HepG2 (cell line): Measurements from ENCODE around the gene C19orf18. TPM values are rescaled to one million over a fixed set of nuclear protein-coding genes. Genes with fewer than 3 reads are reported as not detected.

Source experiments
- AHR ChIP-seq: IDR thresholded peaks from 2 replicates; pipeline ENCODE4 v1.6.1; 2018; ENCODE audit warnings: missing genetic modification reagents, missing compliant biosample characterization
- BCL3 ChIP-seq: sonication (generic); formaldehyde crosslinking; IDR thresholded peaks from 2 replicates; pipeline ENCODE4 v1.5.1; 2020; ENCODE audit warnings: mild to moderate bottlenecking, missing genetic modification reagents, moderate library complexity
- DBP ChIP-seq: sonication (generic); formaldehyde crosslinking; IDR thresholded peaks from 2 replicates; pipeline ENCODE4 v1.4.0; 2020; ENCODE audit warnings: missing genetic modification reagents; ENCODE audit errors: not compliant biosample characterization
- FOXO1 ChIP-seq: sonication (generic); formaldehyde crosslinking; IDR thresholded peaks from 2 replicates; pipeline ENCODE4 v1.4.0; 2020; ENCODE audit warnings: missing genetic modification reagents
- GRHL1 ChIP-seq: sonication (generic); formaldehyde crosslinking; conservative IDR thresholded peaks from 2 replicates; pipeline ENCODE4 v1.8.0; 2022; ENCODE audit warnings: missing genetic modification reagents
- MLLT10 ChIP-seq: sonication (generic); formaldehyde crosslinking; IDR thresholded peaks from 2 replicates; pipeline ENCODE4 v1.4.0; 2020; ENCODE audit warnings: missing genetic modification reagents
- NONO ChIP-seq, 2 experiments: fragments of 450-650 bp in 1 of 2; sonication (generic) in 1 of 2; formaldehyde crosslinking in 1 of 2; IDR thresholded peaks in 1 of 2; conservative IDR thresholded peaks in 1 of 2; 2 replicates each; pipeline versions ENCODE4 v1.6.1 to v1.8.0; 2017 to 2022; ENCODE audit warnings: mild to moderate bottlenecking in 1 of 2, missing genetic modification reagents in 1 of 2, moderate library complexity in 1 of 2
- NRL ChIP-seq: sonication (generic); formaldehyde crosslinking; IDR thresholded peaks from 2 replicates; pipeline ENCODE4 v1.5.0; 2020; ENCODE audit warnings: missing genetic modification reagents, mild to moderate bottlenecking, moderate library complexity, borderline replicate concordance
- PHB2 ChIP-seq: fragments of 450-650 bp; IDR thresholded peaks from 2 replicates; pipeline ENCODE4 v1.6.1; 2018; ENCODE audit not compliant: partially characterized antibody
- POGK ChIP-seq: sonication (generic); formaldehyde crosslinking; conservative IDR thresholded peaks from 2 replicates; pipeline ENCODE4 v1.8.0; 2022; ENCODE audit warnings: mild to moderate bottlenecking, moderate library complexity, missing genetic modification reagents
- SNAPC5 ChIP-seq: sonication (generic); formaldehyde crosslinking; IDR thresholded peaks from 2 replicates; pipeline ENCODE4 v1.8.1; 2023; ENCODE audit warnings: mild to moderate bottlenecking, missing genetic modification reagents, borderline replicate concordance
- SOX13 ChIP-seq, 3 experiments: fragments of 450-650 bp in 1 of 3; sonication (generic) in 1 of 3; formaldehyde crosslinking in 1 of 3; IDR thresholded peaks in 2 of 3; conservative IDR thresholded peaks in 1 of 3; 2 replicates each; pipeline versions ENCODE4 v1.5.0 to v1.6.1; 2016 to 2020; ENCODE audit warnings: antibody characterized with exemption in 1 of 3, mild to moderate bottlenecking in 1 of 3, missing compliant biosample characterization in 1 of 3, missing genetic modification reagents in 1 of 3, moderate library complexity in 1 of 3
- ZBTB42 ChIP-seq: sonication (generic); formaldehyde crosslinking; IDR thresholded peaks from 2 replicates; pipeline ENCODE4 v1.5.0; 2020; ENCODE audit warnings: mild to moderate bottlenecking, missing genetic modification reagents
- ZC3H13 ChIP-seq: sonication (generic); formaldehyde crosslinking; IDR thresholded peaks from 2 replicates; pipeline ENCODE4 v1.8.1; 2023; ENCODE audit warnings: mild to moderate bottlenecking, missing genetic modification reagents, moderate library complexity
- ZNF264 ChIP-seq: sonication (generic); formaldehyde crosslinking; IDR thresholded peaks from 2 replicates; pipeline ENCODE4 v1.4.0; 2020; ENCODE audit warnings: missing genetic modification reagents
- ZNF619 ChIP-seq: sonication (generic); formaldehyde crosslinking; IDR thresholded peaks from 2 replicates; pipeline ENCODE4 v1.4.0; 2020; ENCODE audit warnings: mild to moderate bottlenecking, missing genetic modification reagents
- ZNF674 ChIP-seq: sonication (generic); formaldehyde crosslinking; IDR thresholded peaks from 2 replicates; pipeline ENCODE4 v1.5.0; 2020; ENCODE audit warnings: low read depth, mild to moderate bottlenecking, missing genetic modification reagents
- ZNF703 ChIP-seq: sonication (generic); formaldehyde crosslinking; IDR thresholded peaks from 2 replicates; pipeline ENCODE4 v1.5.1; 2020; ENCODE audit warnings: missing genetic modification reagents, mild to moderate bottlenecking, moderate library complexity, borderline replicate concordance
- ZNF709 ChIP-seq: sonication (generic); formaldehyde crosslinking; IDR thresholded peaks from 2 replicates; pipeline ENCODE4 v1.5.0; 2020; ENCODE audit warnings: mild to moderate bottlenecking, missing genetic modification reagents
- ZNF777 ChIP-seq: sonication (generic); formaldehyde crosslinking; IDR thresholded peaks from 2 replicates; pipeline ENCODE4 v1.4.0; 2020; ENCODE audit warnings: missing genetic modification reagents
- ZNF784 ChIP-seq: sonication (generic); formaldehyde crosslinking; IDR thresholded peaks from 2 replicates; pipeline ENCODE4 v1.5.1; 2020; ENCODE audit warnings: missing genetic modification reagents, mild to moderate bottlenecking, borderline replicate concordance
- polyA plus RNA-seq, 8 experiments: library from polyadenylated mRNA; depleted of rRNA in 3 of 8; stranded (reverse) in 7 of 8; unstranded in 1 of 8; fragments of >200 nt; fragmentation: Illumina TruSeq in 4 of 8; extraction: Trizol in 4 of 8; gene quantifications; 2 replicates each; pipeline versions ENCODE4 v1.2.1 to v1.2.3, GENCODE V29; 2011 to 2016; ENCODE audit warnings: low read depth in 4 of 8, missing spikeins in 1 of 8, mixed read lengths in 1 of 8; ENCODE audit not compliant: insufficient read depth in 1 of 8
- total RNA-seq, 5 experiments: library from RNA; depleted of rRNA; stranded (reverse); fragments of >200 nt; fragmentation: Illumina TruSeq; extraction: Trizol; gene quantifications; 2 replicates each; pipeline ENCODE4 v1.2.3, GENCODE V29; 2016; ENCODE audit warnings: low read depth in 1 of 5

The C19orf18 gene
- total and polyA plus RNA-seq, 2 of the 13 experiments (the other 11 are each of a cell fraction or from before 2014, with no cell fraction given) = 0.38 to 0.55 TPM

- no peak for TF ChIP-seq ZNF784 (CRISPR knock-in tag)
- no peak for TF ChIP-seq MLLT10 (CRISPR knock-in tag)
- TF ChIP-seq ZNF709 (CRISPR knock-in tag) = peak; percentile 81
- TF ChIP-seq ZNF264 (CRISPR knock-in tag) = no peak; the same call in 1 of the 2 replicates
- TF ChIP-seq DBP (CRISPR knock-in tag) = no peak
- TF ChIP-seq ZNF674 (CRISPR knock-in tag) = peak; percentile 89; the same call in 1 of the 2 replicates
- peak; percentile 82 for TF ChIP-seq POGK
- no peak; the same call in none of the 2 replicates for TF ChIP-seq ZNF703
- 0 out of 2 replicates have a peak, but pooled peaks have one; percentile 44 for TF ChIP-seq AHR (CRISPR knock-in tag)
- TF ChIP-seq BCL3 (CRISPR knock-in tag) = peak; percentile 92
- no peak for TF ChIP-seq SOX13 (IDR thresholded peaks at IDR 0.05)
- no peak for TF ChIP-seq SOX13 (CRISPR knock-in tag; conservative IDR thresholded peaks at IDR 0.05 in 1 of 2, IDR thresholded peaks at IDR 0.05 in 1 of 2)
- TF ChIP-seq GRHL1 (CRISPR knock-in tag) = no peak
- TF ChIP-seq SNAPC5 (CRISPR knock-in tag) = no peak
- no peak for TF ChIP-seq NONO (IDR thresholded peaks at IDR 0.05)
- TF ChIP-seq NONO (CRISPR knock-in tag; conservative IDR thresholded peaks at IDR 0.05) = peak; percentile 75
- peak; percentile 97 for TF ChIP-seq ZNF777 (CRISPR knock-in tag)
- TF ChIP-seq ZBTB42 (CRISPR knock-in tag) = peak; percentile 45; the same call in 1 of the 2 replicates
- TF ChIP-seq NRL = peak; percentile 22; the same call in 1 of the 2 replicates
- TF ChIP-seq PHB2 = no peak
- peak; percentile 73; the same call in 1 of the 2 replicates for TF ChIP-seq ZC3H13 (CRISPR knock-in tag)
- TF ChIP-seq ZNF619 = no peak; the same call in none of the 2 replicates
- peak; percentile 45; the same call in 1 of the 2 replicates for TF ChIP-seq FOXO1 (CRISPR knock-in tag)
These were observed 28.2 kb upstream of the C19orf18 start, which contains the start of gene ZNF606 (continued) for GRCh38 chr19:58002384-58003173.
